Spleen (tissue), 7 donors: ENCODE measurements around the gene CDH10.

Experiments used
- CTCF ChIP-seq, 11 experiments: fragments of 200-600 bp in 7 of 11; fragments of 450-650 bp in 4 of 11; sonication (generic) in 4 of 11; IDR thresholded peaks in 8 of 11; conservative IDR thresholded peaks in 3 of 11; 1 replicate in 7 of 11; 2 replicates in 4 of 11; pipeline versions ENCODE4 v1.4.0 to v1.8.0; 2016 to 2021; ENCODE audit warnings: antibody characterized with exemption in 11 of 11, inconsistent platforms in 4 of 11, mild to moderate bottlenecking in 1 of 11
- POLR2AphosphoS5 ChIP-seq, 3 donors: sonication (generic); formaldehyde crosslinking; IDR thresholded peaks; one replicate each; pipeline ENCODE4 v1.5.1; 2017; ENCODE audit warnings: antibody characterized with exemption in 3 of 3
- donor health status: DM: no; HTN: no; CAD: no; lungs with moderate emphysema.
- donor health status: DM: no; HTN: no; CAD: no.
- donor health status: DM: no; HTN: no; CAD: no.

- TF ChIP-seq CTCF (IDR thresholded peaks at IDR 0.05 in 8 of 11, conservative IDR thresholded peaks at IDR 0.05 in 3 of 11) (no peak), POLR2AphosphoS5 (IDR thresholded peaks at IDR 0.05) (no peak)
These were observed 55.2 kb downstream of the CDH10 start for GRCh38 chr5:24589566-24589965.
